LNCaP clone FGC (cell line): Measurements from ENCODE around the gene PDZD11.
"Not testable (repeated sequence)": the region's sequence is repeated elsewhere in the genome, so short reads cannot be mapped to it uniquely, and the experiment has no call there.

Source experiments
- DNase-seq: peaks from one replicate; pipeline ENCODE4 v3.0.0-alpha.2; 2011; ENCODE audit warnings: low read depth
- H3K4me3 ChIP-seq: 2 replicates; pipeline ENCODE4 v1.5.1; 2011; ENCODE audit warnings: mild to moderate bottlenecking, low read depth, low read length, control low read depth
- CTCF ChIP-seq: IDR thresholded peaks from 2 replicates; pipeline ENCODE4 v1.5.1; 2012; ENCODE audit warnings: mild to moderate bottlenecking; ENCODE audit not compliant: control insufficient read depth, insufficient read depth; ENCODE audit errors: extremely low read depth

PDZD11 gene

GRCh38 chrX:70247252-70247651 lies 42.5 kb downstream of the PDZD11 start:
- H3K4me3 ChIP-seq = no peak overlapping the region
- peak; percentile 35 for DNase-seq
- no peak for TF ChIP-seq CTCF

GRCh38 chrX:70244881-70245280 lies 44.8 kb downstream of the PDZD11 start:
- H3K4me3 ChIP-seq = no peak overlapping the region
- DNase-seq = no peak
- no peak for TF ChIP-seq CTCF

GRCh38 chrX:70243601-70244000 lies 46.1 kb downstream of the PDZD11 start:
- H3K4me3 ChIP-seq, DNase-seq: not testable (repeated sequence)

GRCh38 chrX:70241501-70241900 lies 48.2 kb downstream of the PDZD11 start:
- H3K4me3 ChIP-seq = no peak overlapping the region
- no peak for TF ChIP-seq CTCF
- no peak for DNase-seq

- no peak for TF ChIP-seq CTCF
Observed at GRCh38 chrX:70240751-70241150, 49.0 kb downstream of the PDZD11 start.

More at GRCh38 chrX:70240751-70241150, 49.0 kb downstream of the PDZD11 start:
- DNase-seq = no peak
- no peak overlapping the region for H3K4me3 ChIP-seq
